Sigmoid colon (tissue), 4 donors: Measurements from ENCODE around the gene NAT16.

Experiments
- EP300 ChIP-seq, 4 donors: sonication (generic); formaldehyde crosslinking; IDR thresholded peaks; one replicate each; pipeline ENCODE4 v1.6.1; 2017; ENCODE audit warnings: antibody characterized with exemption in 4 of 4
- POLR2AphosphoS5 ChIP-seq, 4 donors: sonication (generic); formaldehyde crosslinking; IDR thresholded peaks; one replicate each; pipeline ENCODE4 v1.6.1; 2017; ENCODE audit warnings: antibody characterized with exemption in 4 of 4
- TF ChIP-seq, protein P1 (sequence below), 4 experiments: fragments of 450-650 bp in 3 of 4; fragments of 200-600 bp in 1 of 4; IDR thresholded peaks; one replicate each; pipeline ENCODE4 v1.5.1; 2016 to 2019; ENCODE audit warnings: antibody characterized with exemption in 4 of 4, mild to moderate bottlenecking in 3 of 4, moderate library complexity in 2 of 4

DNA sequence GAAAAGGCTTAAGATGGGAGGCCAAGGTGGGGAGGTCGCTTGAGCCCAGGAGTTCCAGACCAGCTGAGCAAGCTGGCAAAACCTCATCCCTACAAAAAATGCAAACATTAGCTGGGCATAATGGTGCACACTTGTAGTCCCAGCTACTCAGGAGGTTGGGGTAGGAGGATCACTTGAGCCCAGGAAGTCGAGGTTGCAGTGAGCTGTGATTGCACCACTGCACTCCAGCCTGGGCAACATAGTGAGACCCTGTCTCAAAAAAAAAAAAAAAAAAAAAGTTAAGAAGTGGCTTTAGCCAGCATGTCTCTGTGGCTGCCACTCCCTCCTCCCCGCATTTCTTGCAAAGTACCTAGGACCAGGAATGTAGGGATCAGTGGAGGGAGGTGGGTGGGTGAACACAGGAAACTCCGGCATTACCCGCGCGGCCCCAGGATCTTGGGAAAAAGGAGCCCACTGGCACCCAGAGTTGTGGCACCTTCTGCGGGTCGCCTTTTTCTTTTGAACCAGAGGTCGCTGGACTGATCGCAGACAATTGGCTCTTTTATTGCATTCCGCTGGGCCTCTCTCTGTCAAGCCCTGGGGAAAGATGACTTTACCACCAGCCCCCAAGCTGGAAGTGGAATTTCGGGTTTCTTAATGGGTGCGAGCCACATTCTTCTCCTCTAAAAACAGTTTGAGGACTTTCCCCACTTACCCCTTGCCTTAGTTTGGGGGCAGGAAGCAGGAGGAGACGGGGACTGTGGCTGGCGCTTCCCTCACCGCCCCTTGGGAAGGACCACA is 18.2 kb downstream of the NAT16 start:
- TF ChIP-seq, protein P1, sequence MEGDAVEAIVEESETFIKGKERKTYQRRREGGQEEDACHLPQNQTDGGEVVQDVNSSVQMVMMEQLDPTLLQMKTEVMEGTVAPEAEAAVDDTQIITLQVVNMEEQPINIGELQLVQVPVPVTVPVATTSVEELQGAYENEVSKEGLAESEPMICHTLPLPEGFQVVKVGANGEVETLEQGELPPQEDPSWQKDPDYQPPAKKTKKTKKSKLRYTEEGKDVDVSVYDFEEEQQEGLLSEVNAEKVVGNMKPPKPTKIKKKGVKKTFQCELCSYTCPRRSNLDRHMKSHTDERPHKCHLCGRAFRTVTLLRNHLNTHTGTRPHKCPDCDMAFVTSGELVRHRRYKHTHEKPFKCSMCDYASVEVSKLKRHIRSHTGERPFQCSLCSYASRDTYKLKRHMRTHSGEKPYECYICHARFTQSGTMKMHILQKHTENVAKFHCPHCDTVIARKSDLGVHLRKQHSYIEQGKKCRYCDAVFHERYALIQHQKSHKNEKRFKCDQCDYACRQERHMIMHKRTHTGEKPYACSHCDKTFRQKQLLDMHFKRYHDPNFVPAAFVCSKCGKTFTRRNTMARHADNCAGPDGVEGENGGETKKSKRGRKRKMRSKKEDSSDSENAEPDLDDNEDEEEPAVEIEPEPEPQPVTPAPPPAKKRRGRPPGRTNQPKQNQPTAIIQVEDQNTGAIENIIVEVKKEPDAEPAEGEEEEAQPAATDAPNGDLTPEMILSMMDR (IDR thresholded peaks at IDR 0.05) = no peak
- TF ChIP-seq POLR2AphosphoS5 (IDR thresholded peaks at IDR 0.05) (no peak), EP300 (IDR thresholded peaks at IDR 0.05) (no peak)
